ENCODE data around the gene LNPEP.

DNA sequence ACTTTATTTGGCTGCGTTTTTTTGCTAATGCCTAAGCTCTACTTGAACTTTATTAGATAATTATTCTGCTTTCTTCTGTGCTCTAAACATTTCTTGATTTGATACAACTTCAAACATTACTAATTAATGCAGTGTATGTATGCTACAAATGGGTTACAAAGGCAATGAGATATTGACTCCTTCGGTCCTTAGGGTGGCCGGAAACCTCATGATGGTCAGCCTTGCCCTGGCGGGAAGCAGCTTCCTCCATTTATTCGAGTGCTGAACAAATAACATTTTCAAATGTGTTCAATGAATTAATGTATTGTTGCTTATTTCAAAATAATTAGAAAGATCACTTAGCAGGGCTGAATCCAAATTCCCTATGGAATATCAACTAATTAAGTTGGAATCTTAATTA lies 3.9 kb upstream of the LNPEP start:
- TF ChIP-seq SUZ12 (IDR thresholded peaks at IDR 0.05; ENCODE audit: extremely low read depth, insufficient read depth, insufficient read length) (no peak), ZNF274 (IDR thresholded peaks at IDR 0.05; ENCODE audit: low read depth, low read length) (no peak)

Measured in NT2/D1 (cell line).